ENCODE data around the gene UBE2QL1.
"Not testable (repeated sequence)": the region's sequence is repeated elsewhere in the genome, so short reads cannot be mapped to it uniquely, and the experiment has no call there.

GRCh38 chr5:6515812-6516211 is 67.2 kb downstream of the UBE2QL1 start:
- not testable (repeated sequence) for TF ChIP-seq POLR2A (IDR thresholded peaks at IDR 0.05; ENCODE audit: low read length); GATA1 (IDR thresholded peaks at IDR 0.05; ENCODE audit: low read depth, low read length)
